ENCODE data around the gene SLC29A2.
A peak's percentile ranks its signal among the peaks of the same experiment; 100 is the strongest.
"Not testable (repeated sequence)": the region's sequence is repeated elsewhere in the genome, so short reads cannot be mapped to it uniquely, and the experiment has no call there.

Gene SLC29A2

DNA sequence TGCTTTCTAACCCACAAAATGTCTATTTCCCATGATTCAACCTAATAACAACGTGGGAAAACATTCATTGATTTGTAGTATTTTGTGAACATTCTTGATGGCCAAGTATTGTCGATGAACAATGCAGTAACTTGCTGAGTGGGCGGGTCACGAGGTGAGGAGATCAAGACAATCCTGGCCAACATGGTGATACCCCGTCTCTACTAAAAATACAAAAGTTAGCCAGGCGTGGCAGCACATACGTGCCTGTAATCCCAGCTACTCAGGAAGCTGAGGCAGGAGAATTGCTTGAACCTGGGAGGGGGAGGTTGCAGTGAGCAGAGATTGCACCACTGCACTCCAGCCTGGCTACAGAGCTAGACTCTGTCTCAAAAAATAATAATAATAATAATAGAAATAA is 8.7 kb upstream of the SLC29A2 start:
- not testable (repeated sequence) for DNase-seq

DNA sequence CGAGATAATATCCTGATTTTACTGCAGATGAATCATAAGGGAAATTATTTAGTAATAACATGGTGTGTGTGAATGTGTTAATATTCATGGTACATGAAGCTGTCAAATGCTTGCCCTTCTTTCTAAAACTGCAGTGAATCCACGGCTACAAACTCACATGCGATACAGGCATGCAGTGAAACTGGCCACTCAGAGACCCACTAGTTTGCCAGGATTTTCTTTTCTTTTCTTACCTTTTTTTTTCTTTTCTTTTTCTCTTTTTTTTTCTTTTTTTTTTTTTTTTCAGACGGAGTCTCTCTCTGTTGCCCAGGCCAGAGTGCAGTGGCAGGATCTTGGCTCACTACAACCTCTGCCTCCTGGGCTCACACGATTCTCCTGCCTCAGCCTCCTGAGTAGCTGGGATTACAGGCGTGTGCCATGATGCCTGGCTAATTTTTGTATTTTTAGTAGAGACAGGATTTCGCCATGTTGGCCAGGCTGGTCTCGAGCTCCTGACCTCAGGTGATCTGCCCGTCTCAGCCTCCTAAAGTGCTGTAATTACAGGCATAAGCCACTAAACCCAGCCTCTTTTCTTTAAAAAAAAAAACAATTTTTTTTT is 2.2 kb upstream of the SLC29A2 start:
- not testable (repeated sequence) for DNase-seq

DNA sequence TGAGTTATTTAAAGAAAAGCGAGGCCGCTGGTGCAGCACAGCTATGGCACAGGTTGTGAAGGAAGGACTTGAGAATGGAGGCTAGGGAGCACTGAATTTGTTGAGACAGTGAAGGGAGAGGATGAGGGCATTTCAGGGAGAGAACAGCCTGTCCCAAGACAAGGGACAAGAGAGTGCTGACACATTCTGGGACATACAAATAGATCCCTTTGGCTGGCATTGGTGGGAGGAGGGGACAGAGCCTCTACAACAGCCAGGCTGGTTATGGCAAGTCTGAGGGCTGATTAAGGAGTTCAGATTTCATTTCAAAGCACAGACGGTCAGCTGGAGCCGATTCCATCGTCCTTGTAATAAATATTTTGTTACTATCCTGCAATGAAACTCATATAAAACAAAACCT is 1.7 kb upstream of the SLC29A2 start:
- no peak for DNase-seq

DNA sequence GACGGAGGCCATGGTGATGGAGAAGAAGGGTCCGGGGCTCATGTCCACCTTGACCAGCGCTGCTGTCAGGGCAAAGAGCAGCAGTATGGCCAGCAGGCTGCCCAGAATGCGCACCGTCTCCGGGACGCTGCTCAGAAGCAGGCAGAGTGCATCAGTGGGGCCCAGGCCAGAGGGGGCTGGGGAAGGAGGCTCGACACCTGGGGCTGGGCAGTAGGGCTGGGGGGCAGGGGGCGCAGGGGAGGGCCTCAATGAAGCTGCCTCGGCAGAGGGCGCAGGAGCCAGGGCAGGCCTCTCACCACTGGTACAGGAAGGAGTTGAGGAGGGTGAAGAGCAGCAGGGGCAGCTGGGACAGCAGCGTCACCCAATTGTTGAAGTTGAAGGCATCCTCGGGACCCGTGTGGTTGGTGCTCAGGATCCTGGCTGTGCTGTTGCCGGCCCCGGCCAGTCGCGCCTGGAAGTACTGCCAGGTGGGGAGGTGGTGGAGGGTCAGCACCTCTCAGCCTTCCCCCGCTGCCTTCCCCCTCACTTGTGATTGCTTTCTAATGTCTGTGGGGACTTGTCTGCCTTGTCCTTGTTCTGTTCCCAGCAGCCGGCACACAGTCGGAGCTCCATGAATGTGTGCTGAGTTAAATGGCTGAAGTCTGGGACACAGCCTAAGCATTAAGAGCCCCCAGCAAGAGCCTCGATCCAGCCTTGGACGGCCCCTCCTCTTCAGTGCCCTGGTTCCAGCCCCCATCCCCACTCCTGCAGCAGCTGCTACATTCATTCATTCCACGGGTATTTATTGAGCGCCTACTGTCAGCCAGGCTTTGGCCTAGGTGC is 2.3 kb downstream of the SLC29A2 start:
- no peak for DNase-seq

DNA sequence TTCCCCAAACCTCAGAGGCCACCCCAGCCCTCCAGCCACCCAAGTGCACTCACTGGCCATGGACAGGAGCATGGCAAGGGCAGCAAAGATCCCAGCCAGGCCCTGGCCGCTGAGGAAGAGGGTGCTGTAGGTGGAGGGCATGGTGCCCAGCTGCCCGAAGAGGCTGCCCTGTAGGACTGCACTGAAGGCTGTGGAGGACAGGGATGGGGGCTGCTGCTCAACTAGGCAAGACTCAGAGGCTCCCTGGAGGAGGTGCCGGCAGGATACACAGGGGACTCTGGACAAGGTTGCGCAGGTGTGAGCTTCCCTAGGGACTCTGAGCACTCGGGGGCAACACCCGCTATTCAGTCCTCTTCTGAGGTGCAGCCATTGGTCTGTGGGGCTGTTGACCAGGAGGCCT is 3.1 kb downstream of the SLC29A2 start:
- no peak for DNase-seq

DNA sequence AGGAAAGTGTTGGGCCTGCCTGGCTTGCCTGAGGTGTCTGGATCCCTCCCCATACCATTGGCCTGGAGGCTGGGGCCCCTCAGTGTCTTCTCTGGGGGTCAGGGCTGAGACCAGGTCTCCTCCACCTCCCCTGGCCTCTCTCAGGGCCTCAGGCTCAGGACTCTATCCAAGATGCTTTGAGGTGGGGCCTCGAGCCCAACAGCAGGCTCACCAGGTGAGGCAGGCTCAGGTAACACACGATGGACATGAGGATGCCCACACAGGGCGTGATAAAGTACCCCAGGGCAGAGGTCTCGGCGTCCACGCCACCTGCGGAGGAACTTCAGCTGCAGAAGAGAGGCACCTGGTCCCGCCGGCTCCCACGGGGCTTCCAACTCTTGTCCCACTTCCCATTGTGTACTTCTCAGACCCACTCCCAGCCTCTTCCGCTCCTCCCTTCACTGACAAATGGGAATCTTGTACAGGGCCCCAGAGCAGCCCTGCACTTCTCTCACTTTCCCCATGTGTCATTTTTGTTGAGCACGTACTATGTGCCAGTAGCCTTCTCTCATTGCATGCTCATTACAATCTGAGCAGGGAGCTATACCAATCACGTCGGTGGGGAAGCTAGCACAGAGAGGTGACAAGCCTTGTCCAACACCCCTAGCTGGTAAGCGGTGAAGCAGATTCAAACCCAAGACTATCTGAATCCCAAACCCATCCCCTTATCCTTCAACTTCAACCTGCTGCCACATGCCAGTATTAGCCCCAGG is 3.8 kb downstream of the SLC29A2 start:
- no peak for DNase-seq

DNA sequence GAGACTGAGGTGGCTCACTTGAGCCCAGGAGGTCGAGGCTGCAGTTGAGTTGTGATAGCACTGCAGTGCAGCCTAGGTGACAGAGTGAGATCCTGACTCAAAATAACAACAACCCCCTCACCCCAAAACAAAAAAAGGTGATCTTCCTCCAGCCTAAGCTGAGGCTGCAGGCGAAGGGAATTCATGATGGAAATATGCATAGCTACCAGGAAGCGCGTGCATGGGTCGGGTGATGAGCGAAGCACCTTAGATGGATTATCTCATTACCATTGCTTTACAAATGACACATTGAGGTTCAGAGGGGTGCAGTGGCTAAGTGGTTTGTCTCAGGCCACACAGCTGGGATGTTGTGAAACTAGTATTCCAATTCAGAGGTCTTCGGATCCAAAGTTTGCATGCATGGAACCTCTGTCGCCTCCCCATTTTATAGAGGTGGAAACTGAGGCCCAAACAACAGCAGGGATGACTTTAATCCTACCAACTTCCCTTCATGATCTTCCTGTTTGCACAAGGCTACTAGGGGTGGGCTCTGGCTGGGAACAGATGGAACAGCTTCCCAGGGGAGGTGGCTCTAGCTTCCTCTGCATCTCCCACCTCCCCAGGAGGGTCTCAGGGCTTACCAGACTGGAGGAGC is 4.6 kb downstream of the SLC29A2 start:
- no peak for DNase-seq

DNA sequence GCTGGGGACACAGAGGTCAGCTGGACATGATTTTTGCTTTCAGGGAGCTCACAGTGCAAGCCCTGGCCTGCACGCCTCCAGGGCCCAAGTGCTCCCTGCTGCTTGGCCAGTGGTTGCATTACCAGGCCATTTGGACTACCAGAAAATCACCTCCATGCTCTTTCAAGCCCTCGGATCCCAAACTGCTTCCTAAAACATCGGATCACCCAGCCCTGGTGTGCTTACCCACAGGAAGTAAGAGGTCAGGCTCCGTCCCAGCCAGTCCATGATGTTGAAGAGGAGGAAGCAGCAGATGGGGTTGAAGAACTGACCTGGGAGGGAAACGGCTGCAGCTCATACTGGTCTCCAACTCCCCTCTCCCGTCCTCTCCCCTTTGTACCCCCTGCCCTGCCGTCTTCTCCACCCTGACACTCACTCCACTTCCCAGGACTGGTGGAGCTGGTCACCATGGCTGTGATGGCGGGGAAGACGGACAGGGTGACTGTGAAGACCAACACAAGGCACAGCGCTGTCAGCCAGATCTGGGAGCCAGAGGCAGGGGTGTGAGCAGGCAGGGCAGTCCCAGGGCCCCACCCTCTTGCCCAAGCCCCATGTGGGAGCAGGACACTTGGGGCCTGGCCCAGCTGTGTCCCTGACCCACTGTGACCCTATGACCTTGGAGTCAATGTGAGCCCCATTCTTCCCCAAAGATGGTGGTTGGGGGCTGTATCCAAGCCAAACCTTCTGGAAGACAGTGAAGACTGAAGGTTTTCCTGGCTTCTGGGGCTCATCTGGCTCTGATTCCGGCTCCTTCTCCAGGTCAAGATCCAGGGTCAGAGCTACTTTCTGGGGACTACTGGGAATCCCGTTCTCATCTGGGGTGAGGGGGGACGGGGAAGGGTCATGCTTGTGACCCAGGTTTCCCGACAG is 5.6 kb downstream of the SLC29A2 start:
- DNase-seq, result no peak

DNA sequence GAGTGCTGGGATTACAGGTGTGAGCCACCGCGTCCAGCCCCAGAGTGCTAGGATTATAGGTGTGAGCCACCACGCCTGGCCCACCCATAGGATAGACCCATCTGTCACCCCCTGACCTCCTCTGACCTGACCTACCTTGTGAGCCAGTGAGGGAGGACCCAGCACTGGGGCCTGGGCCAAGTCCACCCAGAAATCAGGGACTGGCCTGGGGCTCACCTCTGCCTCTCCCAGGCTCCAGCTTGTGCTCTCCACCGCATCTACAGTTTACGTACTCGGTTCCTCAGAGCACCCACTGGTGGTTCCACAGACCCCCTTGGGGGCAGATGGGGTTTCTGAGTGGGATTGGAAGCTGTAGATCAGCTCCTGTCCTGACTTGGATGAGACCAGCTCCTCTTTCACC is 6.4 kb downstream of the SLC29A2 start:
- no peak for DNase-seq

DNA sequence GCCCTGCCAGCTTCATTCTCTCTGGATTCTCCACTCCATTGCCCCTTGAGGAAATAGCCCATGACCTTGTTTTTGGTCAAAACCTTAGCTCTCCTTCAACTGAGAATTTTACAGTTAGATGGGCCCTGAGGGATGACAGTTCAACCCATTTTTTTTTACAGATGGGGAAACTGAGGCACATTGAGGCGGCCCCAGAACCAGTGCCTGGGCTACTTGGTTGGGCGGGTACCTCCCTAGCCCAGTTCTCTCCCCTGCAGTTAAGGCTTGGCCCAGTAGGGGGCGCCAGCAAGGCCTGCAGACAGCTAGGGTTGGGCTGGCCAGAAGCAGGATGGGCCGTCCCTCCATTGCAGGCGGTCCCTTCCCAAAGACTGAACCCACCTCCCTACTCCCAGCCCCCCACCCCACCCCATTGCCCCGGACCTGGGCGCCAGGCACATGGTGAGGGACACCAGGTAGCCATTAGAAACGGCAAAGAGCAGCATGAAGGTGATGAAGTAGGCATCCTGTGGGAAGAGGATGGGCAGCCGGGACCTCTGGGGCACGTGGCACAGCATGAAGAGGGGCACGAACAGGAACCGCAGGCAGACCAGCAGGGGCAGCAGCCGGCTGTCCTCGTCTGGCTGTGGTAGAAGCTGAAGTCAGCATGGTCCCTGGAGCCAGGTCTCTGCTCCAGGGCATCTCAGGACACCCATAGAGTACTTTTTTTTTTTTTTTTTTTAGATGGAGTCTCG is 7.6 kb downstream of the SLC29A2 start:
- no peak for DNase-seq

DNA sequence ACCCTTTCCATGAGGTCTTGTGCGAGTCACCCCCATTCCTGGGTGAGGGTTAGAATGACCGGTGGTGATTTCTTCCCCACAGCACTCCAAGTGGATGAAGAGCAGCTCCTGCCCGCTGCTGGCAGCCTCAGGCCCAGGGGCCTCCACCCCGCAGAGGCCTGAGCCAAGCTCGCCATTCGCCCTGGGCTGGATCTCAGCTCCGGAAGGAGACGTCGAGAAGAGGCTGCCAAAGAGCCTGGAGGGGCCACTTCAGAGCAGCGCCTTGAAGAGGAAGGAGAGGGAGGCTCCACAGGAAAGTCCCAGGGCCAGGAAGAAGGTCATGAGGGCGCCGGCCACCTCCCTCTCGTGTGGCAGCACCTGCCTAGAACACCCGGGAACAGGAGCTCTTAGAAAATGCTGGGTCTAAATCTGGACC is 8.4 kb downstream of the SLC29A2 start:
- DNase-seq, result no peak

DNA sequence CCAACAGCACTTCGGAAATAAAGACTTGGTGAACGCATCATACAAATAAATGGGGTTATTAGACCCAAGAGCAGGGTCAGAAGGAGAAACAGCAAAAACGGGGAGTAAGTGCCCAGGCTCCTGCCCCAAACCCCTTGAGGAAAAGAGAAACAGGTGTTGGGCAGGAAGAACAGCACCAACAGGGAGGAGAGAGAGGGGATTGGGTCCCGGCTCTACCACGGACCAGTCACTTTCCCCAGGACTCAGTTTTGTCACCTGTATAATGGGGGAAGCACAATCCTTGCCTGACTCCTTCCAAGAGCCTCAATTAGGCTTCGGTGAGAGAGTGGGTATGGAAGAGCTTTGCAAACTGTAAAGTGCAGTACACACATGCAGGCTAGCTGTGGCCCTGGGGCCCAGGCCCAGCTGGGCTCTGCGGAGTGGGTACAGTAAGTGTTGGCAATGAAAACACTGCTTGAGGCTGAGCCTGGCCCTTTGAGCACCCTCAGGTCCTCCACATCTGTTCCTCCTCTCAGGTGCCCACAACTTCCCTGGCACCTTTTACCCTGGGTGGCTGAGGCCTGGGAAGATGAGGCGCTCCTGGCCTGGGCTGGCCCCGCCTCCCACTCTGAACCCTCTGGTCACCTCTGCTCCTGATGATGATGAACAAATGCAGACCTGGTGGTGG is 8.9 kb downstream of the SLC29A2 start:
- no peak for DNase-seq

DNA sequence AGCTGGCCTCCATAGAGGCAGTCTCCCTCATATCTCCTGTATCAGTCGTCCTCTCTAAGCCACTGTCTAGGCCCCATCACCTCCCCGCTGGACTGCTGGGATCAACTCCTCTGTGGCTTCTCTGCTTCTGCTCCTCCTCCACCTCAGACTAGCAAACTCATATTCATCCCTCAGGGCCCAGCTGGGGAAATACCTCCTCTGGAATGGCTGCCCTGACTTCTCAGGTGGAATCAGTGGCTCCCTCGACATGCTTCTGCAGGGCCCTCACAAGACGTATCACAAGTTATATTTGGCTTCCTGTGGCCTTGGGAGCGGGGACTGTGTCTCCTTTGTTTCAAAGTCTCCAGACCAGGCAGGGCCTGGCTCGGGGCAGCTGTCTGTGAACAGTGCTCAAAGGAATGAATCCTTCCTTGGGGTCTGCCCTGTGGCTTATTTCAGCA is 10.0 kb downstream of the SLC29A2 start:
- no peak for DNase-seq

DNA sequence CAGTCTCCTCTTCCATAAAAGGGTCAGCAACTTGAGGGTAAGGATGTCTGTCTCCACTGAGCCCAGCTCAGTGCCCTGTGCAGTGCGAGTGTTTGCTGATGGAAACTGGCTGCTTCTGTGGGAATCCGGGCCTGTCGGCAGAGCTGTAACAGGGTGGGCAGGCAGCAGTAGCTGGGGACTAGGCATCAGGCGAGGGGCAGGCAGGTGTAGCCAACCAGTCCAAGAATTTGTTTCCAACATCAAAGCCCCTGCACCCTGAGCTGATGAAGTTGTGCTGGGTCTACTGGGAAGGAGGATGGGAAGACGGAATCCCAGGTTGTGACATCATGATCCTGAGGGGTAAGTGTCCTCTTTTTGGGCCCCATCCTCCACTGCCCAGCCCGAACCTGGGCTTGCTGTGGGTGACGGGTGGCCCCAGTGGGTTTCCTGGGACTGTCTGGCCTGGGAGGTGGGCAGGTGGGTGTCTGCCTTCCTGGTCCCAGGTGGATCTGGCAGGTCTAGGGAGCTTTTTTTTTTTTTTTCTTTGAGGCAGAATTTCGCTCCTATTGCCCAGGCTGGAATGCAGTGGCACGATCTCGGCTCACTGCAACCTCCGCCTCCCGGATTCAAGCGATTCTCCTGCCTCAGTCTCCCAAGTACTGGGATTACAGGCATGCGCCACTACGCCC is 11.0 kb downstream of the SLC29A2 start:
- DNase-seq, result no peak

DNA sequence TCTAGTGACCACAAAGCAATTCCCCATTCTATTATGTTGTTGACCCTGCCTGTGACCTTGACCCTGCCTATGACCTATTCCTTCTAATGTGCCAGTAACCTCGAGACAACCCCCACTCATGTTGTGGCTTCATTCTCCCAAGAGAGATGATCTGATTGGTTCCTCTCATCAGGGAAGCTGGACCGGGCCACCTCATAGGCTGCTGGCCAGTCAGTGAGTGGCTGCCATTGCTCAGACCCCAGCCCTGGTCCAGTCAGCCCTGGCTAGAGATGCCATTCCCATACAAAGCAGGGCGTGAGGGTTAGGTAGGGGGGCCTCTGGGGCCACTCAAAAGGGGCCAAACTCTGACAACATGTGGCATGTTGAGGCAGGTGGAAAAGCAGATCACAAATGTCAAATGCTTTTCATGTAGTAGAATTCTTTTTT is 11.9 kb downstream of the SLC29A2 start:
- DNase-seq, result no peak

DNA sequence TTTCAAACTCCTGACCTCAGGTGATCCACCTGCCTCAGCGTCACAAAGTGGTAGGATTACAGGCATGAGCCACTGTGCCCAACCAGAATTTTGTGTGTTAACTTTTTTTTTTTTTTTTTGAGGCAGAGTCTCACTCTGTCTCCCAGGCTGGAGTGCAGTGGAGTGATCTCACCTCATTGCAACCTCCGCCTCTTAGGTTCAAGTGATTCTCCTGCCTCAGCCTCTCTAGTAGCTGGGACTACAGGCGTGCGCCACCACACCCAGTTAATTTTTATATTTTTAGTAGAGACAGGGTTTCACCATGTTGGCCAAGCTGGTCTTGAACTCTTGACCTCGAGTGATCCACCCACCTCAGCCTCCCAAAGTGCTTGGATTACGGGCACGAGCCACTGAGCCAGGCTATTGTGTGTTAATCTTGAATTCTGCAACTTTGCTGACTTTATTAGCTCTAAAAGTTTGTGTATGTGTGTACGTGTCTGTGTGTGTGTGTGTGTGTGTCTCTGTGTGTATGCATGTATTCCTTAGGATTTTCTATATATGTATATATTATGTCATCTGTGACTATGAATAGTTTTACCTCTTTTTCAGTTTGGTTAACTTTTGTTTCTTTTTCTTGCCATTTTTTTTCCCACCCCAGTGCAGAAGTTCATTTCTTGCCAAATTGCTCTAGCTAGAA is 20.9 kb downstream of the SLC29A2 start:
- not testable (repeated sequence) for DNase-seq

DNA sequence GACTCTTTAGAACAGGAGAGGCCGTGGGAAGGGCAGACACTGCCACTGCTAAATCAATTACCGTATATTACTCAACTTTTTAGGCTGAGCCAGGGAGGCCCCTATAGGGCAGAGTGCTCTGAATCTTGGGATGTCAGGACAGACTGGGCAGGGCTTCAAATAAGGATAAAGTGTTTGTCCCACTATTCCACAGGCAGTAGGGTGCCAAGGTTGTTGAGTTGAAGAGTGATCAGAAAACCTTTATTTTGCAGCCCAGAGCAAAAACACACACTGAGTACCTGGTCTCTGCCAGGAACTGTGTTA is 22.5 kb downstream of the SLC29A2 start:
- no peak for DNase-seq

DNA sequence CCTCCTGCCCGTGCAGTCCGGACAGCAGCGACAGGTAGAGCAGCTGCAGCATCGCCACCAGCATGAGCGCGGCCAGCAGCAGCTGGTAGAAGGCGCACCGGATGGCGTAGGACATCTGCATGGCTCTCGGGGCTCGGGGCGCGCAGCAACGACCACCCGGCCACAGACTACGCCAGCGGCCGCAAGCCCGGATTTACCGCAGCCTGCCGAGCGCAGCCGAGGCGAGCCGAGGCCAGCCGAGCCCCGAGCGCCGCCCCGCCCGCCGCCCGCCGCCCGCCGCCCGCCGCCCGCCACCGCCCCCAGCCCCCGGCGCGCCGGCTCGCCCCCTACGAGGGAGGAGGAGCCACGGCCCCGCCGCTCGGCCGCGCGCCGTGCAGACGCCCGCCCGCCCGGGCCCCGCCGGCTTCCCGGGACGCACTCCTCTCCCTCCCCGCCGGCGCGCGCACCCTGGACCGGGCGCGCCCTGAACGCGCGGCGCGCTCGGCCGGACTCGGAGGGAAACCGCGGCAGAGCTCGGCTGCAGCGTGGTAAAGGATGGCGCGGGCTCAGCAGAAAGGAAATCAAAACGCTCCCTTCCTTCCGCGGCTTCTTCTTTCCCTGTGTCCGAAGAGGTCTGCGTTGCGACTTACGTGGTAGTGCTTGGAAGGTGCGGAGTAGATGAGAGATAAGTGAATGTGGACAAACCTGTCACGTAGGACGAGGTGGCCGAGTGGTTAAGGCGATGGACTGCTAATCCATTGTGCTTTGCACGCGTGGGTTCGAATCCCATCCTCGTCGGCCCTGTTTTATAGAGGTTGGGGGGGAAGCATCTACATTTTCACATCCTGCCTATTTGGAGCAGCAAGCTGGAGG is 23.9 kb downstream of the SLC29A2 start, which contains the start of gene B4GAT1:
Gene B4GAT1 (minus strand): TSS at position 205 of the 852 bp plus-strand sequence. CDS start 84 bp downstream, at position 121.
- peak; percentile 84 for DNase-seq

All from DMS153 (cell line).